Effector memory CD4-positive, alpha-beta T cell (primary cell): ENCODE measurements around the gene TMEM109.

Source experiments
- DNase-seq, 3 donors: peaks; one replicate each; pipeline ENCODE4 v3.0.0-alpha.2; 2020
- H3K27ac ChIP-seq: 2 replicates; pipeline ENCODE4 v1.7.0; 2013; ENCODE audit warnings: mild to moderate bottlenecking, low read length, moderate library complexity; ENCODE audit not compliant: insufficient read depth, poor library complexity, severe bottlenecking
- H3K27me3 ChIP-seq: replicated peaks from 2 replicates; pipeline ENCODE4 v1.7.0; 2013; ENCODE audit warnings: mild to moderate bottlenecking, low read length; ENCODE audit not compliant: insufficient read depth, control insufficient read depth, poor library complexity, severe bottlenecking
- H3K36me3 ChIP-seq: 2 replicates; pipeline ENCODE4 v1.7.0; 2013; ENCODE audit warnings: mild to moderate bottlenecking, low read length, moderate library complexity; ENCODE audit not compliant: control insufficient read depth, insufficient read depth
- H3K4me1 ChIP-seq: 2 replicates; pipeline ENCODE4 v1.7.0; 2013; ENCODE audit warnings: low read length, mild to moderate bottlenecking; ENCODE audit not compliant: control insufficient read depth, insufficient read depth, poor library complexity, severe bottlenecking
- H3K4me3 ChIP-seq: 2 replicates; pipeline ENCODE4 v1.7.0; 2013; ENCODE audit warnings: low read length, low read depth, mild to moderate bottlenecking; ENCODE audit not compliant: insufficient read depth, poor library complexity, severe bottlenecking
- H3K9me3 ChIP-seq: 2 replicates; pipeline ENCODE4 v1.7.0; 2013; ENCODE audit warnings: mild to moderate bottlenecking, low read length, moderate library complexity; ENCODE audit not compliant: control insufficient read depth
- total RNA-seq, 3 donors: gene quantifications; one replicate each; lab custom pipeline; 2026; lab: John Stamatoyannopoulos, UW

TMEM109 gene
- total RNA-seq = 45.8 to 49.0 (median 48.8) reads per million in 3 donors

- Histone ChIP-seq H3K9me3 (no peaks in the 10 kb centered on the region), H3K36me3 (no peaks in the 10 kb centered on the region), H3K27me3 (no peaks in the 10 kb centered on the region), H3K4me1 (peaks cover 22% of the 10 kb centered on the region), H3K4me3 (peak within 1 kb of the TSS; percentile 89), H3K27ac (peak within 1 kb of the TSS; percentile 99)
- peak; percentile 72 to 84 (median 82) for DNase-seq
These were observed at the start of gene TMEM109 for GRCh38 chr11:60913793-60914632. Gene TMEM109 (plus strand): TSS chr11:60914158. CDS start chr11:60919694, 5,536 bp downstream.

- H3K27me3 ChIP-seq = no peaks in the 10 kb centered on the region
- H3K4me1 ChIP-seq = no peaks in the 10 kb centered on the region
- no peak overlapping the region for H3K4me3 ChIP-seq
- no peaks in the 10 kb centered on the region for H3K9me3 ChIP-seq
- DNase-seq = no peak
- H3K27ac ChIP-seq = no peak overlapping the region
- no peaks in the 10 kb centered on the region for H3K36me3 ChIP-seq
These were observed 49.0 kb upstream of the TMEM109 start for GRCh38 chr11:60864856-60865513.

GRCh38 chr11:60866911-60867870 lies 46.8 kb upstream of the TMEM109 start, which contains the start of gene ZP1:
Gene ZP1 (plus strand): TSS chr11:60867542. CDS start chr11:60867562, 20 bp downstream.
- no peaks in the 10 kb centered on the region for H3K4me1 ChIP-seq
- no peaks in the 10 kb centered on the region for H3K36me3 ChIP-seq
- DNase-seq = no peak
- H3K27ac ChIP-seq = no peak within 1 kb of the TSS
- no peak within 1 kb of the TSS for H3K4me3 ChIP-seq
- no peaks in the 10 kb centered on the region for H3K9me3 ChIP-seq
- H3K27me3 ChIP-seq = no peaks in the 10 kb centered on the region

GRCh38 chr11:60867871-60868681 lies 45.9 kb upstream of the TMEM109 start:
- Histone ChIP-seq H3K4me1 (no peaks in the 10 kb centered on the region), H3K27ac (no peak overlapping the region), H3K9me3 (no peaks in the 10 kb centered on the region), H3K36me3 (no peaks in the 10 kb centered on the region), H3K27me3 (no peaks in the 10 kb centered on the region), H3K4me3 (no peak overlapping the region)
- DNase-seq = no peak

- no peaks in the 10 kb centered on the region for H3K36me3 ChIP-seq
- H3K9me3 ChIP-seq = no peaks in the 10 kb centered on the region
- no peaks in the 10 kb centered on the region for H3K4me1 ChIP-seq
- H3K4me3 ChIP-seq = no peak overlapping the region
- no peaks in the 10 kb centered on the region for H3K27me3 ChIP-seq
- DNase-seq = no peak
- no peak overlapping the region for H3K27ac ChIP-seq
These were observed 45.1 kb upstream of the TMEM109 start for GRCh38 chr11:60868682-60869450.

GRCh38 chr11:60869451-60869825 lies 44.5 kb upstream of the TMEM109 start:
- Histone ChIP-seq H3K27ac (no peak overlapping the region), H3K4me1 (no peaks in the 10 kb centered on the region), H3K27me3 (no peaks in the 10 kb centered on the region), H3K4me3 (no peak overlapping the region), H3K36me3 (no peaks in the 10 kb centered on the region), H3K9me3 (no peaks in the 10 kb centered on the region)
- DNase-seq = no peak

- Histone ChIP-seq H3K4me1 (no peaks in the 10 kb centered on the region), H3K9me3 (no peaks in the 10 kb centered on the region), H3K27ac (no peak overlapping the region), H3K4me3 (no peak overlapping the region), H3K27me3 (no peaks in the 10 kb centered on the region), H3K36me3 (no peaks in the 10 kb centered on the region)
- DNase-seq = no peak
These were observed 43.7 kb upstream of the TMEM109 start for GRCh38 chr11:60870276-60870675.

GRCh38 chr11:60870733-60871377 lies 43.1 kb upstream of the TMEM109 start:
- H3K9me3 ChIP-seq = no peaks in the 10 kb centered on the region
- H3K36me3 ChIP-seq = no peaks in the 10 kb centered on the region
- no peaks in the 10 kb centered on the region for H3K27me3 ChIP-seq
- H3K27ac ChIP-seq = no peak overlapping the region
- no peak overlapping the region for H3K4me3 ChIP-seq
- H3K4me1 ChIP-seq = no peaks in the 10 kb centered on the region
- DNase-seq = no peak
